ENCODE data around the gene ITSN1. TPM values are rescaled to one million over a fixed set of nuclear protein-coding genes. Genes with fewer than 3 reads are reported as not detected.
"Not testable (repeated sequence)": the region's sequence is repeated elsewhere in the genome, so short reads cannot be mapped to it uniquely, and the experiment has no call there.

Gene ITSN1
- total RNA-seq, 1 donor from 2014 or later, result 4.8 TPM

DNA sequence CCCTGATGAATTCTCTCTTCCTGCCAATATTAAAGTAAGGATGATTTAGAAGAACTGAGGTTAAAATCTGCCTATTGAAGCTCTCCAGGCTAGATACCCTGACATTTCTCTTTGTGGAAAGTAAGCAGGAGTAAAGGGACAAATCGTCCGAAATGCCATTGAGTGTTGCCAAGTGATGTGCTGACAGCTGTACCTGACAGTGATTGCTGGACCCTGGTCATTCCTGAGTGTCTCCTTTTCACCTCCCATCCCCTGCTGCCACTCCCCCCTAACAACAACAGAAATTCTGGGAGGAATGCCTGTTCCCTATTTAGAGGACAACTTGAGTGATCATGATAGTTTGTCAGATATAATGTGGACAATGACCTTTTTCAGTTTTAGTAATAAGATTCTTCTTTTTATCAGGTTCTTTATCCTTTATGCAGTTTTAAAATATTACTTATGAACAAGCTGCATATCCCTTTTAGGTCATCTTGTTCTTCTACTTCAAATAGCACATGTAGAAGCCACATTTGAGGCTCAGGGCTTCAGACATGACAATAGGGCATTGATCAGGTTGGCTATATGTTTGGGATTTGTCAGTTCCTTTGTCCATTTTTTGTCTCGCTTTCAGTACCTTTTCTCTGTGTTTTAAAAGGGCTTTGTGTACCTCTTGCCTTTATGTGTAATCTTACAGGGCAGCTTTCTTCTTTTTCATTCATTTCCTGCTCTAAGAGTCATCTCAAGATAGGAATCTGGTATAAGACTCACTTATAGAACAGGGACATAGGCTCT lies 56.0 kb downstream of the ITSN1 start:
- Mint-ChIP-seq H3K36me3 (ENCODE audit: low read depth) (no peaks in the 10 kb centered on the region), H3K27ac (no peak overlapping the region), H3K4me3 (no peak overlapping the region), H3K4me1 (no peaks in the 10 kb centered on the region), H3K27me3 (peaks cover 20% of the 10 kb centered on the region), H3K9me3 (no peaks in the 10 kb centered on the region)
- intact Hi-C loops (cut with micrococcal nuclease), result no loop called here
- DNase-seq, result peak; percentile 41

DNA sequence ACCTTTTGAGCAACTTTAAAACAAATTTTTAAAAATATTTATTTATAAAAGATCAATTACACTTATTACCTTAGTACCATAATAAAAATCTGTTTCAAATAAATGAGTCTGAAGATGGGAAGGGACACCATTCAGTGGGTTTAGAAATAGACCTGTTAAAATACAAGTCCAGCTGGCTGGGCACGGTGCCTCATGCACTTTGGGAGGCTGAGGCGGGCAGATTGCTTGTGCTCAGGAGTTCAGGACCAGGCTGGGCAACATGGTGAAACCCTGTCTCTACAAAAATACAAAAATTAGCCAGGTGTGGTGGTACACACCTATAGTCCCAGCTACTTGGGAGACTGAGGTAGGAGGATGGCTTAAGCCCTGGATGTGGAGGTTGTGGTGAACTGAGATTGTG lies 57.0 kb downstream of the ITSN1 start:
- Mint-ChIP-seq H3K9me3 (no peaks in the 10 kb centered on the region), H3K36me3 (ENCODE audit: low read depth) (no peaks in the 10 kb centered on the region), H3K4me1 (peaks cover 2% of the 10 kb centered on the region), H3K27me3 (peaks cover 20% of the 10 kb centered on the region), H3K27ac (no peak overlapping the region), H3K4me3 (no peak overlapping the region)
- intact Hi-C loops (cut with micrococcal nuclease), result no loop called here
- DNase-seq, result peak; percentile 27

DNA sequence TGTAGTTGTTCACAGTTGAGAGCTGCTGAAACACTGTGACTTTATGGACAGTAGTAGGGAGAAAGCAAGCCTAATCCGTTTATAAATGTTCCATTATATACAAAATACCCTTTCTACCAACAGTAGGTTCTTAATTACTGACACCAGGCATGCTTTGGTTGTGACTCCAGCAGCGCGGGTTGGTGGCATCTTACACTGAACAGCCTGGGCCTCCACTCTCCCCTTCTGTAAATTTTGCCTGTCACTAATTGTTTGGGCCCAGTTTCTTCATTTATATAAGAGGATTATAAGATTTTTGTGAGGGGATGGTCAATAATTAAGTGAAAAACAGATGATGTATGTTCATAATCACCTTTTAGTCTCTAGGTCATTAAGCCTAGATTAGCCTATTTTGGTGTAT lies 58.2 kb downstream of the ITSN1 start:
- H3K36me3 Mint-ChIP-seq (ENCODE audit: low read depth), result no peaks in the 10 kb centered on the region
- peaks cover 20% of the 10 kb centered on the region for H3K27me3 Mint-ChIP-seq
- intact Hi-C loops (cut with micrococcal nuclease), result no loop called here
- no peak overlapping the region for H3K4me3 Mint-ChIP-seq
- H3K27ac Mint-ChIP-seq, result no peak overlapping the region
- DNase-seq, result no peak
- H3K9me3 Mint-ChIP-seq, result no peaks in the 10 kb centered on the region
- H3K4me1 Mint-ChIP-seq, result peaks cover 2% of the 10 kb centered on the region

DNA sequence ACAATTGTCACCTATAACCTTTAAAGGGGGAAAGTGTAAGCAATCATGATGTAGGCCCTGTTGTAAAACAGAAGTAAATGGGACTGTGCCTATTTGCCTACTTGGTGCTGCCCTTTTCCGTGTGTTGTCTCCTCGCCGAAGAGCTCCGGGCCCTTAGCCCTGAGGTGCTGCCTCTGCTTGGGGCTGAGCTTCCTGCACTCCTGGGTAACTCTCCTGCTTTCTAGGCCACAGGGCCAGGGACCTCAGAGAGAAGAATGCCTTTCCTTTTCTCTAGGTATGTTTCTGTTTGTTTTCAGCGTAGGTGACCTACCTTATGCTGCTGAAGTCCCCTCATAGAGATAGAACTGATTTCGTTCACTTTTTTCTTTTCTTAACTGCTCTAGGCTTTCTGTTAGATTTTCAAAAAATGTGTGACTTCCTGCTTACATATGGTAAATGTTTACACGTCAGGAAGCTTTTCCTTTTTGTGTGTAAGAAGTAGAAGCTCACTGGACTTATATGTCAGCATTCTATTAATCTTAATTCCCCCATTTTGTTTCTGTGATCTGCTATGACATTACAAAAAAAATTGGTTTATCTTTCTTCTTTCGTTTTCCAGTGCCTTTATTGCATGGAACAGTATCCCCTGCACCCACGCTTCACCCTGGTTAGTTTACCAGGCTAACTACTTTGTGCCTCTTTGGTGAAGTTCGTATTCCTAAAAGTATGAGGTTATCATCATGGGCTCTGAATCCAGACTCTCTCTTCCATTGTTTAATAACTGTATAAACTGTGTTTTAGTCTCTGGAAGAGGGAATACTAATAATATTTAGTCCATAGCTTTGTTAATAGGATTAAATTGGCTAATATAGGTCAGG lies 61.7 kb downstream of the ITSN1 start:
- Mint-ChIP-seq H3K27ac (no peak overlapping the region), H3K4me1 (peaks cover 2% of the 10 kb centered on the region), H3K9me3 (no peaks in the 10 kb centered on the region), H3K27me3 (no peaks in the 10 kb centered on the region), H3K36me3 (ENCODE audit: low read depth) (no peaks in the 10 kb centered on the region), H3K4me3 (no peak overlapping the region)
- DNase-seq, result no peak
- intact Hi-C loops (cut with micrococcal nuclease), result no loop called here

DNA sequence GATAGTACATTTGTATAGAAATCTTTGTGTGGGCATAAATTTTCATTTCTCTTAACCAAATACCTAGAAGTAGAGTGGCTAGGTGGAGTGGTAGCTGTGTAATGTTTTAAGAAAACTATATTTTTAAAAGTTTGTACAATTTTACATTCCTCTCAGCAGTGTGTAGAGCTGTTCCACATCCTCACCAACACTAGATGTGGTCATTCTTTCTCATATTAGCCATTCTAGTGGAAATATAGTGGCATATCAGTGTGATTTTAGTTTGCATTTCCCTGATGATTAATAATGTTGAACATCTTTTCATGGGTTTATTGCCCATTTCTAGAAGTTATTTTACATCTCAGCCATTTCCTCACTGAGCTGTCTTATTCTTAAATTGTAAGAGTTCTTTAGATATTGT lies 65.5 kb downstream of the ITSN1 start:
- H3K4me3 Mint-ChIP-seq, result no peak overlapping the region
- H3K4me1 Mint-ChIP-seq, result peaks cover 2% of the 10 kb centered on the region
- peaks cover 5% of the 10 kb centered on the region for H3K27me3 Mint-ChIP-seq
- no peaks in the 10 kb centered on the region for H3K36me3 Mint-ChIP-seq (ENCODE audit: low read depth)
- no peaks in the 10 kb centered on the region for H3K9me3 Mint-ChIP-seq
- intact Hi-C loops (cut with micrococcal nuclease), result no loop called here
- H3K27ac Mint-ChIP-seq, result no peak overlapping the region
- DNase-seq, result no peak

DNA sequence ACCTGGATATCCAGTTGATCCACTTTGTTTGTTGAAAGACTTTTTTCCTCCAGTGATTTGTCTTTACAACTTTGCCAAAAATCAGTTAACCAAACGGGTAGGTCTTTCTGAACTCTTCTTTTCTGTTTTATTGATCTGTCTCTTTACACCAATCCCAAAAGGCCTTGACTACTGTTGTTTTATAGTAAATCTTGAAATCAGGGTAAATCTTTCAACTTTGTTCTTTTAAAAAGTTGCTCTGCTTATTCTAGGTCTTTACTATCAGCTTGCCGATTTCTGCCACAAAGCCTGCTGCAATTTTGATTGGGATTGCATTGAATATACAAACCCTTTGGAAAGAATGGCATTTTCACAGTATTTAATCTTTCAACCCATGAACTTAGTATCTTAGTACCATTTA lies 66.6 kb downstream of the ITSN1 start:
- peaks cover 5% of the 10 kb centered on the region for H3K27me3 Mint-ChIP-seq
- no peak overlapping the region for H3K4me3 Mint-ChIP-seq
- peaks cover 1% of the 10 kb centered on the region for H3K4me1 Mint-ChIP-seq
- no peaks in the 10 kb centered on the region for H3K36me3 Mint-ChIP-seq (ENCODE audit: low read depth)
- H3K9me3 Mint-ChIP-seq, result no peaks in the 10 kb centered on the region
- intact Hi-C loops (cut with micrococcal nuclease), result no loop called here
- no peak overlapping the region for H3K27ac Mint-ChIP-seq
- DNase-seq, result no peak

DNA sequence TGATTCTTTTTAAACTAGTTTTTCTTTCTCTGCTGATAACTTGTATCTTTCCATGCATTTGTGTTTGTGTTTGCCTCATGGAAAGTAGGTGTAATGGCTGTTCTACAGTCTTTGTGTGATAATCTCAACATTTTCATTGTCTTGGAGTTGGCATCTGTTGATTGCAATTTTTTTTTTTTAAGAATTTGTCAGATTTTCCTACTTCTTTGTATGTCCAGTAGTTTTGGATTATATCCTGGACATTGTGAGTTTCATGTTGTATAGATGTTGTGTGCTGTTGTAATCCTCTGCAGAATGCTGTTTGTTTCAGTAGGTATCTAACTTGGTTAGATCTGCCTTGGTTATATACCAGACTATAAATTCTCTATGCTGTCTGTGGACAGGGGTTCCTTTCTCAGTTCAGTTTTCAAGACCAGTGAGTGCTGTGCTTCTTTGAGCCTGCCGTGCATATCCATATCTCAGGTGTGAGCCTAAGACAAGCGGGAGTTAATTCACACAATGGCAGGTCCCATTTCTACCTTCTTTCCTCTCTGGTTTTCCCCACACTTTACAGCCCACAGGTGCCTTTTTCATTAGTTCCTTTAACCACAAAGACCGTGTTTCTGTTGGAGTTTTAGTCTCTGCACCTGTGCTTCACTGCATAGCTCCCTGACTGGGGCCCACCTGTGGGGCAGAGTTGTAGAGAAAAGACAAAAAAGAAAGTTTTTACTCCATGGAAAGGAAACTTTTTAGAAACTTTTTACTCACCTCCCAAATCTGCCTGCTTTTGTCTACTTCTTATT lies 69.9 kb downstream of the ITSN1 start:
- no peaks in the 10 kb centered on the region for H3K9me3 Mint-ChIP-seq
- H3K4me3 Mint-ChIP-seq, result no peak overlapping the region
- DNase-seq, result no peak
- H3K36me3 Mint-ChIP-seq (ENCODE audit: low read depth), result no peaks in the 10 kb centered on the region
- H3K4me1 Mint-ChIP-seq, result peaks cover 2% of the 10 kb centered on the region
- H3K27me3 Mint-ChIP-seq, result peaks cover 7% of the 10 kb centered on the region
- intact Hi-C loops (cut with micrococcal nuclease), result no loop called here
- H3K27ac Mint-ChIP-seq, result no peak overlapping the region

DNA sequence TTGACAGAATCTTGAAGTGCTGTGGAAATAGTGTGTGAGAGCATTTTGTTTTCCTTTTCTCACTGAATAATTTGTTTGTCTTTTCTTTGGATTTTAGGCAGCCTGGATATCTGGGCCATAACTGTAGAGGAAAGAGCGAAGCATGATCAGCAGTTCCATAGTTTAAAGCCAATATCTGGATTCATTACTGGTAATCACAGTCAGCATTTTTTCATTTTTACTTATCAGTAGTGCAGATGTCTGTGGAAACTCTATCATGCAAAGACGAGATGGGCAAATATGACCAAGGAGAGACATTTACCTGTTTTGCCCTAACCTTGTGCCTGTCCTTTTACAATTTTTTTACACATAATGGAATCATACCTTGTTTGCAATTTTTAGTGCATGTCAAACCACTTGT lies 78.8 kb downstream of the ITSN1 start:
- Mint-ChIP-seq H3K36me3 (ENCODE audit: low read depth) (no peaks in the 10 kb centered on the region), H3K4me3 (no peak overlapping the region), H3K4me1 (peaks cover 2% of the 10 kb centered on the region), H3K27ac (no peak overlapping the region), H3K9me3 (no peaks in the 10 kb centered on the region), H3K27me3 (no peaks in the 10 kb centered on the region)
- no peak for DNase-seq
- intact Hi-C loops (cut with micrococcal nuclease), result no loop called here

DNA sequence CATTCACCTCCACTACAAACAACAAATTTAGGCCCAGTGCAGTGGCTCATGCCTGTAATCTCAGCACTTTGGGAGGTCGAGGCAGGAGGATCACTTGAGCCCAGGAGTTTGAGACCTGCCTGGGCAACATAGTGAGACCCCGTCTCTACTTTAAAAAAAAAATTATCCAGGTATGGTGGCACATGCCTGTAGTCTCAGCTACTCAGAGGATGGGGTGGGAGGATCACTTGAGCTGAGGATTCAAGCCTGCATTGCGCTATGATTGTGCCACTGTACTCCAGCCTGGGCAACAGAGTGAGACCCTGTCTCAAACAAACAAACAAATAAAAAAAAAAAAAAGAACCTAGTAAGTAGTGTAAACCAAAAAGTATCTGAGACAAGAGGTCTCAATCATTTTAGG lies 86.8 kb downstream of the ITSN1 start:
- H3K27ac Mint-ChIP-seq; intact Hi-C loops (cut with micrococcal nuclease); H3K9me3 Mint-ChIP-seq; H3K27me3 Mint-ChIP-seq; H3K4me3 Mint-ChIP-seq; H3K36me3 Mint-ChIP-seq (ENCODE audit: low read depth); H3K4me1 Mint-ChIP-seq: not testable (repeated sequence)
- DNase-seq, result peak; percentile 32

DNA sequence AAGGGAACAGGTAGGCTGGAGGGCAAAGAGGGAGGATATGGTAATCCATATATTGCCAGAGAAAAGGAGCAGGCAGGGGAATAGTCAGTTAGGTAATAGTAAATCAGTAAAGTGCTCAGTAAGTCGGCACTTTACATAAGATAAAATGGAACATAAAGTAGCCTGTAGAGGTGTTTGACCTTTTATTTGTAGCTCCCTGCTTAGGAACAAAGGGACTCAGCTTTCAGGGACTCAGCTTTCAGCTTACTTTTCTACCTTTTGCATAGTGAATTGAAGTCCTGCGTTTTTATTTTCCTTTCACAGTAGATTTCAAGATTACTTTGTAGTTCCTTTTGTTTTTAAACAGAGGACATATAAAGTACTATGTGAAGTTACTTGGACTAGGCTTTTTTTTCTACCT lies 87.3 kb downstream of the ITSN1 start:
- no peaks in the 10 kb centered on the region for H3K36me3 Mint-ChIP-seq (ENCODE audit: low read depth)
- intact Hi-C loops (cut with micrococcal nuclease), result no loop called here
- no peaks in the 10 kb centered on the region for H3K27me3 Mint-ChIP-seq
- H3K4me1 Mint-ChIP-seq, result no peaks in the 10 kb centered on the region
- no peaks in the 10 kb centered on the region for H3K9me3 Mint-ChIP-seq
- H3K4me3 Mint-ChIP-seq, result no peak overlapping the region
- peak; percentile 14 for DNase-seq
- no peak overlapping the region for H3K27ac Mint-ChIP-seq

DNA sequence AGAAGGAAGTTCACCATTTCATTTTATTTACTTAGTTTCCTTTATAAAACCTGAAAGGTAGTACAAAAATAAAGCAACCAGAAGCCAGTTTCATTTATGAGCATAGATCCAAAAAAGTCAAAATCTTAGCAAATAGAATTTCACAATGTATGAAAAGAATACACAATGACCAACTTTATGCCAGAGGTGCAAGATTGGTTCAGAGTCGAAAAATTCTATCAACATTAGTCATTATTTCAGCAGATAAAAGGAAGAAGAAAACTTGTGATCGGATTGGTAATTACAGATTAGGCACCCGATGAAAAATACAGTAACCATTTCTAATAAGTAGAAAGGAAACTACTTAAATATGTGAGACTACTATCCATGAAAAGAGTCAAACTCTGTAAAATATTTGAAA lies 89.1 kb downstream of the ITSN1 start:
- DNase-seq, result no peak
- intact Hi-C loops (cut with micrococcal nuclease), result no loop called here
- H3K27me3 Mint-ChIP-seq, result no peaks in the 10 kb centered on the region
- H3K4me3 Mint-ChIP-seq, result no peak overlapping the region
- H3K27ac Mint-ChIP-seq, result no peak overlapping the region
- no peaks in the 10 kb centered on the region for H3K4me1 Mint-ChIP-seq
- H3K36me3 Mint-ChIP-seq (ENCODE audit: low read depth), result no peaks in the 10 kb centered on the region
- no peaks in the 10 kb centered on the region for H3K9me3 Mint-ChIP-seq

DNA sequence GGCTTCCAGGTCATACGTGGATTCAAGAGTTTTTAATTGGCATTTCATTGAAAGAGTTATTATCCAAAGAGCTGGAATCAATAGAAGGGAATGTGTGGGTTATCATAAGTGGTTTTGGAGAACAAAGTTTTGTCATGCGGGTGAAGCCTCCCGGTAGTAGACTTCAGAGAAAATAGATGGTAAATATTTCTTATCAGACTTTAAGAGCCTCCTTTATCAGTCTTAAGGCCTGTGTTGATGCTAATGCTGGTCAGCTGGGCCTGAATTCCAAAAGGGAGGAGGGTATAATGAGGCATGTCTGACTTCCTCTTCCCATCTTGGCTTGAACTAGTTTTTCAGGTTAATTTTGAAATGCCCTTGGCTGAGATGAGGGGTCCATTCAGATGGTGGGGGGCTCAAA lies 89.7 kb downstream of the ITSN1 start:
- intact Hi-C loops (cut with micrococcal nuclease), result no loop called here
- no peaks in the 10 kb centered on the region for H3K9me3 Mint-ChIP-seq
- no peak for DNase-seq
- no peaks in the 10 kb centered on the region for H3K4me1 Mint-ChIP-seq
- H3K36me3 Mint-ChIP-seq (ENCODE audit: low read depth), result no peaks in the 10 kb centered on the region
- no peaks in the 10 kb centered on the region for H3K27me3 Mint-ChIP-seq
- H3K4me3 Mint-ChIP-seq, result no peak overlapping the region
- H3K27ac Mint-ChIP-seq, result no peak overlapping the region

DNA sequence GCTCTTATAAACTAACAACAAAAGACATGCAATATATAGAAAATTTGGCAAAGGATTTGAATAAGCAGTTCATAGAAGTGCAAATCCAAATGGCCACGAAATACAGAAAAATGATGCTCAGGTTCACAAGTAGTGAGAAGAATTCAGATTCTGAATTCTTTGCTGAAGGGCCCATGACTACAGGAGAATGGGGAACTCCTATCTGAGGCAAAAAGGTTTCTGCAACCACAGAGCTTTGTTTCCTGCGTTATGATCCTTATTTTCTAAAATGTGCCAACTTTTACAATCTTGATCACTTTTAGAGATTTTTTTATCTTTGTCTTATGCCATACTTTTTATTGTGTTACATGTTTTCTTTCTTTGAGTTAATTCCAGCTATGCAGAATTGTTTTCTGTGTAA lies 91.3 kb downstream of the ITSN1 start:
- intact Hi-C loops (cut with micrococcal nuclease), result no loop called here
- DNase-seq, result no peak
- Mint-ChIP-seq H3K9me3 (no peaks in the 10 kb centered on the region), H3K4me1 (no peaks in the 10 kb centered on the region), H3K36me3 (ENCODE audit: low read depth) (no peaks in the 10 kb centered on the region), H3K27ac (no peak overlapping the region), H3K4me3 (no peak overlapping the region), H3K27me3 (no peaks in the 10 kb centered on the region)

DNA sequence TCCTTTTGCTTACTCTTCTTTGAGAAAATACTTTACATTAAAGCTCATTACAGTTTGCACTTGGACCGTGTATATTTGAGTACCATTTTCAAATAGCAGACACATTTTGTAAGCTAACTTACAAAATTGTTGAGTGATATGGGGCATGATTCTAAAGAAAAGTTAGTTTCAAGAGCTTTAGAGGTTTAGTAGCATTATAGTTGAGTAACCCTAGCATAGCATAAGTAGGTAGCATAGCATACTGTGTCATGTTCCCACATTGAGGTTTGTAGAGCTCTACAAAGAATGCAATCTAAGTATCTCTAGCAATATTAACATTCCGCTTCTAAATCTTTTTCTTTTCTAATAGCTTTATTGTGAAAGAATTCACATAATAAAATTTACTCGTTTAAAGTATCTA lies 92.0 kb downstream of the ITSN1 start:
- H3K27ac Mint-ChIP-seq, result no peak overlapping the region
- intact Hi-C loops (cut with micrococcal nuclease), result no loop called here
- no peak for DNase-seq
- H3K9me3 Mint-ChIP-seq, result no peaks in the 10 kb centered on the region
- no peaks in the 10 kb centered on the region for H3K27me3 Mint-ChIP-seq
- no peak overlapping the region for H3K4me3 Mint-ChIP-seq
- no peaks in the 10 kb centered on the region for H3K4me1 Mint-ChIP-seq
- H3K36me3 Mint-ChIP-seq (ENCODE audit: low read depth), result no peaks in the 10 kb centered on the region

All from activated CD4-positive, alpha-beta T cell treated with anti-CD3 and anti-CD28 coated beads, Interleukin-2, amount 10 ng/mL, durations not matched to agents 24 days and 14 days (primary cell).